ENCODE measurements around the gene SH2D2A. TPM values are rescaled to one million over a fixed set of nuclear protein-coding genes. Genes with fewer than 3 reads are reported as not detected.

SH2D2A gene
- total and polyA plus RNA-seq, 2 donors (not counting 1 experiment from before 2014, with no cell fraction given), result 0.73 to 2.1 TPM

- H3K9ac ChIP-seq (ENCODE audit: low read length), result no peak overlapping the region
- H3K27ac Mint-ChIP-seq, result no peak overlapping the region
- no peak overlapping the region for H2AFZ ChIP-seq (ENCODE audit: insufficient read depth, low read depth, low read length, poor library complexity, severe bottlenecking)
- CTCF ChIA-PET, result interaction anchor here (0.7 to 1.3 kb wide), 2 partner anchors 32 to 133 kb away, joined by 3 to 4 read pairs; no protein-coding TSS in a partner anchor
- H3K9me3 Mint-ChIP-seq (ENCODE audit: insufficient read depth), result no peaks in the 10 kb centered on the region
- no peaks in the 10 kb centered on the region for H3K79me2 ChIP-seq (ENCODE audit: control insufficient read depth, insufficient read depth, low read length)
- TF ChIP-seq EZH2 (IDR thresholded peaks at IDR 0.05; ENCODE audit: borderline replicate concordance, insufficient read depth, low read depth, low read length, poor library complexity, severe bottlenecking) (no peak), CTCF (IDR thresholded peaks at IDR 0.05) (no peak)
- POLR2A ChIA-PET, result no interaction called here
- ATAC-seq (ENCODE audit: low read depth) (no peak), DNase-seq (no peak)
- peaks cover 38% of the 10 kb centered on the region for H3K27me3 Mint-ChIP-seq
- no peaks in the 10 kb centered on the region for H3K36me3 ChIP-seq (replicated peaks in 1 of 2; ENCODE audit: control extremely low read depth in 1 of 2, control insufficient read depth in 1 of 2, extremely low read depth in 1 of 2, insufficient read depth in 2 of 2, low read length in 1 of 2)
- WGBS (ENCODE audit: insufficient coverage), result no CpG with 5 or more reads among the region's 1 CpG
- H3K4me2 ChIP-seq (replicated peaks; ENCODE audit: low read depth, low read length, poor library complexity, severe bottlenecking), result no peak overlapping the region
- intact Hi-C loops (cut with micrococcal nuclease), result no loop called here
- no peaks in the 10 kb centered on the region for H3K4me1 Mint-ChIP-seq
- no peak overlapping the region for H3K4me3 Mint-ChIP-seq
- no peak overlapping the region for H3K27ac ChIP-seq (ENCODE audit: low read length in 2 of 2)
- no peaks in the 10 kb centered on the region for H3K4me1 ChIP-seq (ENCODE audit: control insufficient read depth in 2 of 2, insufficient read depth in 2 of 2, low read length in 2 of 2)
- H3K4me3 ChIP-seq (ENCODE audit: control extremely low read depth in 1 of 5, extremely low read depth in 1 of 5, insufficient read depth in 1 of 5, low read depth in 2 of 5, low read length in 4 of 5), result no peak overlapping the region
- no peaks in the 10 kb centered on the region for H3K9me3 ChIP-seq (ENCODE audit: control extremely low read depth in 1 of 3, control insufficient read depth in 2 of 3, insufficient read depth in 1 of 3, low read length in 2 of 3)
- H3K27me3 ChIP-seq (replicated peaks in 1 of 4; ENCODE audit: control extremely low read depth in 1 of 4, control insufficient read depth in 3 of 4, insufficient read depth in 4 of 4, low read length in 3 of 4), result peaks cover 0 to 14% (median 4%) of the 10 kb centered on the region in 4 experiments
- no peaks in the 10 kb centered on the region for H4K20me1 ChIP-seq (ENCODE audit: control insufficient read depth, insufficient read depth, low read length, poor library complexity, severe bottlenecking)
Observed at GRCh38 chr1:156822680-156823079, 6.0 kb upstream of the SH2D2A start.

- Histone ChIP-seq H4K20me1 (ENCODE audit: control insufficient read depth, insufficient read depth, low read length, poor library complexity, severe bottlenecking) (no peaks in the 10 kb centered on the region), H2AFZ (ENCODE audit: insufficient read depth, low read depth, low read length, poor library complexity, severe bottlenecking) (no peak overlapping the region), H3K4me1 (ENCODE audit: control insufficient read depth in 2 of 2, insufficient read depth in 2 of 2, low read length in 2 of 2) (peaks cover 4 to 6% of the 10 kb centered on the region in 2 donors), H3K27ac (ENCODE audit: low read length in 2 of 2) (no peak overlapping the region), H3K4me3 (ENCODE audit: control extremely low read depth in 1 of 5, extremely low read depth in 1 of 5, insufficient read depth in 1 of 5, low read depth in 2 of 5, low read length in 4 of 5) (no peak overlapping the region), H3K9ac (ENCODE audit: low read length) (no peak overlapping the region), H3K4me2 (replicated peaks; ENCODE audit: low read depth, low read length, poor library complexity, severe bottlenecking) (no peak overlapping the region), H3K36me3 (replicated peaks in 1 of 2; ENCODE audit: control extremely low read depth in 1 of 2, control insufficient read depth in 1 of 2, extremely low read depth in 1 of 2, insufficient read depth in 2 of 2, low read length in 1 of 2) (no peaks in the 10 kb centered on the region), H3K27me3 (replicated peaks in 1 of 4; ENCODE audit: control extremely low read depth in 1 of 4, control insufficient read depth in 3 of 4, insufficient read depth in 4 of 4, low read length in 3 of 4) (peaks cover 0 to 14% (median 4%) of the 10 kb centered on the region in 4 experiments), H3K79me2 (ENCODE audit: control insufficient read depth, insufficient read depth, low read length) (no peaks in the 10 kb centered on the region), H3K9me3 (ENCODE audit: control extremely low read depth in 1 of 3, control insufficient read depth in 2 of 3, insufficient read depth in 1 of 3, low read length in 2 of 3) (no peaks in the 10 kb centered on the region)
- TF ChIP-seq CTCF (IDR thresholded peaks at IDR 0.05) (no peak), EZH2 (IDR thresholded peaks at IDR 0.05; ENCODE audit: borderline replicate concordance, insufficient read depth, low read depth, low read length, poor library complexity, severe bottlenecking) (no peak)
- Mint-ChIP-seq H3K9me3 (ENCODE audit: insufficient read depth) (no peaks in the 10 kb centered on the region), H3K27me3 (peaks cover 37% of the 10 kb centered on the region), H3K4me1 (peaks cover 4% of the 10 kb centered on the region), H3K4me3 (no peak overlapping the region), H3K27ac (no peak overlapping the region)
- ChIA-PET CTCF (interaction anchor here (0.7 to 1.3 kb wide), 3 partner anchors 33 to 132 kb away, joined by 3 to 4 read pairs (median 3); partner anchors contain the start of gene PRCC), POLR2A (no interaction called here)
- intact Hi-C loops (cut with micrococcal nuclease), result no loop called here
- WGBS (ENCODE audit: insufficient coverage), result 82% methylated on average over 3 of the region's 4 CpGs
- DNase-seq (no peak), ATAC-seq (ENCODE audit: low read depth) (no peak)
Observed at GRCh38 chr1:156821801-156822200, 5.2 kb upstream of the SH2D2A start.

Data from B cell (primary cell).